Measurements from ENCODE around the gene ZNF334. TPM values are rescaled to one million over a fixed set of nuclear protein-coding genes. Genes with fewer than 3 reads are reported as not detected.

Gene ZNF334
- total RNA-seq, 1 experiment from 2014 or later: 0.11 TPM

DNA sequence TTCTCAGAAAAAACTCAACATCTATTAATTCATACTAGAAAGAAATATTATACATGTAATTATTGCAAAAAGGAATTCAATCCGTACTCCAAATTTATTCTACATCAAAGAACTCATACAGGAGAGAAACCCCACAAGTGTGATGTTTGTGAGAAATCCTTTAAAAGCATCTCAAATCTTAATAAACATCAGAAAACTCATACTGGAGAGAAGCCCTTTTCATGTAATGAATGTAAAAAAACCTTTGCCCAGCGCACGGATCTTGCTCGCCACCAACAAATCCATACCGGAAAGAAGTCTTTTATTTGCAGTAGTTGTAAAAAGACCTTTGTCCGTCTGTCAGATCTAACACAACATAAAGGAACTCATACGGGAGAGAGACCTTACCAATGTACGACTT, 22.0 kb downstream of the ZNF334 start:
- H3K4me1 ChIP-seq (replicated peaks): no peaks in the 10 kb centered on the region

DNA sequence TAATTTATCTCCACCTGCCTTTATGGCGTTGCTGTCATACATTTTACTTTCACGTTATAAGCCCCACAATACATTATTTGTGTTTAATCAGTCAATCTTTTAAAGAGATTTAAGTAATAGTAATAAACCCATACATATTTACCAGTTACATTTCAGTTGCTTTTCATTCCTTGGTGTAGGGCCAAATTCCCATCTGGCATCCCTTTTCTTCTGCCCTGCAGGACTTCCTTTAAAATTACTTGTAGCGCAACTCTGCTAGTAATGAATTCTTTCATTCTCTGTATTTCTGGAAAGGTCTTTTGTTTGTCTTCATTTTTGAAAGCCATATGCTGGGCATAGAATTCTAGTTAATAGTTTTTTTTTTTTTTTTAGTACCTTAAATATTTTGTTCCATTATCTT, 24.9 kb downstream of the ZNF334 start:
- no peak overlapping the region for H3K4me3 ChIP-seq
- H3K9me3 ChIP-seq (replicated peaks): no peaks in the 10 kb centered on the region
- no peaks in the 10 kb centered on the region for H3K27me3 ChIP-seq (replicated peaks)
- H3K4me1 ChIP-seq (replicated peaks): no peaks in the 10 kb centered on the region
- no peak for DNase-seq (ENCODE audit: low read depth in 1 of 2, low spot score in 2 of 2)
- no peak overlapping the region for H3K27ac ChIP-seq
- H3K36me3 ChIP-seq: no peaks in the 10 kb centered on the region

More for the DNA sequence above, 22.0 kb downstream of the ZNF334 start:
- no peak overlapping the region for H3K27ac ChIP-seq
- H3K4me3 ChIP-seq: no peak overlapping the region
- no peaks in the 10 kb centered on the region for H3K36me3 ChIP-seq
- no peaks in the 10 kb centered on the region for H3K9me3 ChIP-seq (replicated peaks)
- H3K27me3 ChIP-seq (replicated peaks): no peaks in the 10 kb centered on the region
- no peak for DNase-seq (ENCODE audit: low read depth in 1 of 2, low spot score in 2 of 2)

DNA sequence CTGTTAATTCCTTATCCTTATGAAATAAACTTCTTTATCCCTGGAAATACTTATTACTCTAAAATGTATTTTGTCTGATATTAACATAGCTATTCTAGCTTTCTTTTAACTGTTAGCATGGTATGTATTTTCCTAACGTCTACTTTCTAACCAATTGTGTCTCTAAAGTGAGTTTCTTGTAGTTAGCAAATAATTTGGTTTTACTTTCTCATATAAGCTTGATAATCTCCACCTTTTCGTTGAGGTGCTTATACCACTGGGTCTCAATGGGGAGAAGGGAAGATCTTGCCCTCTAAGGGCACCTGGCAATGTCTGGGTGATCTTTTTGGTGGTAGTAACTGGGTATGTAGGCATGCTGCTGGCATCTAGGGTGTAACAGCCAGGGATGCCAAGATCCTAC, 25.7 kb downstream of the ZNF334 start:
- H3K27ac ChIP-seq: no peak overlapping the region
- H3K9me3 ChIP-seq (replicated peaks): no peaks in the 10 kb centered on the region
- no peaks in the 10 kb centered on the region for H3K27me3 ChIP-seq (replicated peaks)
- no peak for DNase-seq (ENCODE audit: low read depth in 1 of 2, low spot score in 2 of 2)
- H3K4me3 ChIP-seq: no peak overlapping the region
- H3K4me1 ChIP-seq (replicated peaks): no peaks in the 10 kb centered on the region
- no peaks in the 10 kb centered on the region for H3K36me3 ChIP-seq

DNA sequence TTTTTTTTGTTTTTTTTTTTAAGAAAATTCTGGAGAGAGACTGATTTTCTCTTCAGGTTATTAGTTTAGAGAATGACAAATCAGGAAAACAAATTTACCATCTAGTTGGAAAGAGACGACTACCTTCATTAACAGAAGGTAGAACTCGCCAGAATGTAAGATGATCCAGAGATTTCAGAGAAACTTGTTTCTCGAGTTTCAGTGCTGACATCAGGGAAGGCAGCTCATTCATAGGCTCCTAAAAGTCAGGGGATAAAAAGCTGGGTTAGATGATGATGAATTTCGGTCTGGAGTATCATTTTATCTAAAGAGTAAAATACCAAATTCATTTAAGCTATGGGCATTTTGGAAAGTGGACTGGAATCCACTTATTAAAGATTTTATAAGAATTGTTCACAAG, 27.9 kb downstream of the ZNF334 start:
- Histone ChIP-seq H3K4me3 (no peak overlapping the region), H3K9me3 (replicated peaks) (no peaks in the 10 kb centered on the region), H3K27ac (no peak overlapping the region), H3K36me3 (no peaks in the 10 kb centered on the region), H3K27me3 (replicated peaks) (no peaks in the 10 kb centered on the region), H3K4me1 (replicated peaks) (no peaks in the 10 kb centered on the region)
- no peak for DNase-seq (ENCODE audit: low read depth in 1 of 2, low spot score in 2 of 2)

DNA sequence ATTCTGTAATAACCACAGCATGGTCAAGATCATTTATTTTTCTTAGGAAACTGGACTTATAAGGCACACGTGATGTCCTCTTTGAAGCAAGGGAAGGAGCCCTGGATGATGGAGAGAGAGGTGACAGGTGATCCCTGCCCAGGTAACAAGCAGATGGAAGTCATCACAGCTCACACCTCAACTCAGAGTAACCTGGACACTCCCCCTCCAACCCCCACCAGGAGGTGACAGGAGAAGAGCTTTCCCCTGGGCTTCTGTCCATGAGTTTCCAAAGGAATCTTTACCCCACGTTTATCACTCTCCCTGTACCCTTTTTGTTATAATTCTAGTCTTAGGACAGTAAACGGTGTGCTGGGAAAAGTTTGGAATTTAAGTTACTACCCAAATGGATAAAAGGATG, 28.4 kb downstream of the ZNF334 start:
- Histone ChIP-seq H3K9me3 (replicated peaks) (no peaks in the 10 kb centered on the region), H3K27ac (no peak overlapping the region), H3K4me3 (no peak overlapping the region), H3K27me3 (replicated peaks) (no peaks in the 10 kb centered on the region), H3K4me1 (replicated peaks) (no peaks in the 10 kb centered on the region), H3K36me3 (no peaks in the 10 kb centered on the region)
- DNase-seq (ENCODE audit: low read depth in 1 of 2, low spot score in 2 of 2): no peak

DNA sequence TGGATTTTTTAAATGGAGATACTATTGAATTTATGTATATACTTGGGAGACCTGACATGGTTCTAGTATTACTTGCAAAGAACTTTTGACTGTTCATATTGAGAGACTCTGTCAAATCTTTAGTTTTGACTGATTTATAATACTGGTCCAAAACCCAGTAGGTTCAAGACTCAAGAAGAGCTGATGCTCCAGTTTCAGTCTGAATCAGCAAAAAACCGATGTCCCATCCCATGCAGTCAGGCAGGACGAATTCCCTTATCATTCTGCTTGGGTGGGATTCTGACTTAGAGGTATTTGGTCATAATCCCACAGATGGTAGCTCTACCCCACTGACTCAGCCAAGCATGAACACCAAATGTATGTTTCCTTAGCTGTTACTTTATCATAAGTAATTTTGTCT, 29.5 kb downstream of the ZNF334 start:
- H3K4me1 ChIP-seq (replicated peaks): no peaks in the 10 kb centered on the region
- H3K4me3 ChIP-seq: no peak overlapping the region
- no peaks in the 10 kb centered on the region for H3K9me3 ChIP-seq (replicated peaks)
- H3K27me3 ChIP-seq (replicated peaks): no peaks in the 10 kb centered on the region; the same call in 1 of the 2 replicates
- DNase-seq (ENCODE audit: low read depth in 1 of 2, low spot score in 2 of 2): no peak
- H3K36me3 ChIP-seq: no peaks in the 10 kb centered on the region
- no peak overlapping the region for H3K27ac ChIP-seq

DNA sequence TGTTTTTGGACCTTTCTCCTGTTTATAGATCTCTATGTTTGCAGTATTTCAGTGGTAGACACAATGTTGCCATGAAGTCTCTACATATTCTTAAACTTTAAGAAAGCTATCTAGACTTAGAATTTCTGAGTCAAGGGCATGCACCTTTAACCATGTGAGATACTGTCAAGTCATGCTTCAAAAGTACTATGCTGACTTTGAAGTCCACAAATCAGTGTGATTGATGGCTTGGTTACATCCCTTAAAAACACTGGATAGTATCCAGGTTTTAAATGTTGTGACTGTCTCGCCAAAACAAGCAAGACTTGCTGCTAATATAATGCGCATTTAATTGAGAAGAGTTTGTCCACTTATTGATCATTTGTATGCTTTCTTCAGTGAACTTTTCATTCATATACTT, 30.5 kb downstream of the ZNF334 start:
- Histone ChIP-seq H3K27ac (no peak overlapping the region), H3K4me1 (replicated peaks) (no peaks in the 10 kb centered on the region), H3K4me3 (no peak overlapping the region), H3K27me3 (replicated peaks) (peaks cover 3% of the 10 kb centered on the region; the same call in 1 of the 2 replicates), H3K36me3 (no peaks in the 10 kb centered on the region), H3K9me3 (replicated peaks) (no peaks in the 10 kb centered on the region)
- DNase-seq (ENCODE audit: low read depth in 1 of 2, low spot score in 2 of 2): no peak

DNA sequence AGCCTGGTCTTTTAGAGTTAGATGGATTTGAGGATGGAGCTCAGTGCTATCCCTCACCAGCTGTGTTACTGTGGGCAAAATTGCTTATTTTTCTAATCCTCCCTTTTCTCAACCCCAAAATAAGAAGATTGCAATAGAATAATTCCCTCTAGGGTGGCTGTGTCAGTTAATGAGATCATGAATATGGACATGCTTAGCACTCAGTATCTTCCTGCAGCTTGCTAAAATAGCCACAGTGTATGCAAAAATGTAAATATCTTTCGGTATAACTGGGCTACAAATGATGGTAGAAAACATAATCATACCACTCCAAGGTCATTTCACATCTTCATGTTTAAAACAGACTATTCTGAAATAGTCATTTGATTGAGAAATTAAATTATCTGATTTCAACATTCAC, 35.7 kb downstream of the ZNF334 start:
- peaks cover 11% of the 10 kb centered on the region; the same call in 1 of the 2 replicates for H3K27me3 ChIP-seq (replicated peaks)
- no peaks in the 10 kb centered on the region for H3K9me3 ChIP-seq (replicated peaks)
- H3K27ac ChIP-seq: no peak overlapping the region
- H3K4me1 ChIP-seq (replicated peaks): no peaks in the 10 kb centered on the region
- H3K36me3 ChIP-seq: no peaks in the 10 kb centered on the region
- no peak overlapping the region for H3K4me3 ChIP-seq
- no peak for DNase-seq (ENCODE audit: low read depth in 1 of 2, low spot score in 2 of 2)

DNA sequence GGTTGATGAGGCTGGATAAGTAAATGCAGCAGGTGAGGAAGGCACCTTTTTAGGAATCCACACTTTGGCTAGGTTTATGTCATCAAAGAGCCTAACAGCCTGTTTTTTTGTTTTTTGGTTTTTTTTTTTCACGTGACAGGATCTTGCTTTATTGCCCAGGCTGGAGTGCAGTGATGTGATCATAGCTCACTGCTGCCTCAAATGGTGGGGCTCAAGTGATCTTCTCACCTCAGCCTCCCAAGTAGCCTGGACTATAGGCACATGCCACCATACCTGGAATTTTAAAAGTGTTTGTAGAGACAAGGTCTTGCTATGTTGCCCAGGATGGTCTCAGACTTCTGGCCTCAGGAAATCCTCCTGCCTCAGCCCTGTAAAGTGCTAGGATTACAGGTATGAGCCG, 36.1 kb downstream of the ZNF334 start:
- Histone ChIP-seq H3K27ac (no peak overlapping the region), H3K36me3 (no peaks in the 10 kb centered on the region), H3K27me3 (replicated peaks) (peaks cover 11% of the 10 kb centered on the region; the same call in 1 of the 2 replicates), H3K9me3 (replicated peaks) (no peaks in the 10 kb centered on the region), H3K4me3 (no peak overlapping the region), H3K4me1 (replicated peaks) (no peaks in the 10 kb centered on the region)
- no peak for DNase-seq (ENCODE audit: low read depth in 1 of 2, low spot score in 2 of 2)

DNA sequence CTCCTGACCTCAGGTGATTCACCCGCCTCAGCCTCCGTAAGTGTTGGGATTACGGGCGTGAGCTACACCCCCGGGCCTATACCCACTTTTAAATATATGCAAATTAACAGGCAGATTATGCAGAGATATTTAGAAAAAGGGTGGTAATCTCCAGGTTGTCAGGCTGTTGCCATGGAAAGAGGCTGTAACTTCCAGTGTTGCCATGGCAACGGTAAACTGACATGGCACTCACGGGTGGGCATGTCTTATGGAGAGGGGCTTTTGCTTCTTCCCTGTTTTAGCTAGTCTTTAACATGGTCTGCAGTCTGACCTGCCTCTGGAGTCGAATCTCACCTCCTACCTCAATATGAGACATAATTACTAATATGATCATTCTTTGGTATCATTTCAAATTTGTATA, 44.9 kb downstream of the ZNF334 start:
- DNase-seq (ENCODE audit: low read depth in 1 of 2, low spot score in 2 of 2): no peak
- no peaks in the 10 kb centered on the region for H3K36me3 ChIP-seq
- no peaks in the 10 kb centered on the region for H3K9me3 ChIP-seq (replicated peaks)
- H3K4me1 ChIP-seq (replicated peaks): no peaks in the 10 kb centered on the region
- H3K27me3 ChIP-seq (replicated peaks): peaks cover 2% of the 10 kb centered on the region
- H3K27ac ChIP-seq: no peak overlapping the region
- H3K4me3 ChIP-seq: no peak overlapping the region

DNA sequence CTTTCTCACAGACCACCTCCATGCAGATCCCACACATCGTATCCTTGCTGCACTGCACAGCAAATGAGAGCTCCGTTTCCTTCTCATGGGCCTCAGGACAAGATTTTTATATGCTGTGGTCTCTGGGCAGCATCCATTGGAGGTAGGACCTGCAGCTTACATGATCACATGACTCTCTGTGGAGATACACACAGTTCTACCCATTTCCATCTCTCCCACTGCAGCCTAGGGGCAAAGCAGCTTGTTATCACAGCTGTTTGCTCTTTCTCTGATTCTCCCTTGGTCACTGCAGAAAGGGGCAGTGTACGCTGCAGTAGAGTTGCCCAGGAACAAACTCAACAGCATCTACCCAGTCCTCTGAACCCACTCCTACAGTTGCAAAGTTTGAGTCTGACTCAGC, 48.9 kb downstream of the ZNF334 start:
- H3K27ac ChIP-seq: no peak overlapping the region
- H3K4me1 ChIP-seq (replicated peaks): no peaks in the 10 kb centered on the region
- no peaks in the 10 kb centered on the region for H3K36me3 ChIP-seq
- no peak overlapping the region for H3K4me3 ChIP-seq
- no peaks in the 10 kb centered on the region for H3K9me3 ChIP-seq (replicated peaks)
- peaks cover 2% of the 10 kb centered on the region; the same call in 1 of the 2 replicates for H3K27me3 ChIP-seq (replicated peaks)
- DNase-seq (ENCODE audit: low read depth in 1 of 2, low spot score in 2 of 2): no peak

DNA sequence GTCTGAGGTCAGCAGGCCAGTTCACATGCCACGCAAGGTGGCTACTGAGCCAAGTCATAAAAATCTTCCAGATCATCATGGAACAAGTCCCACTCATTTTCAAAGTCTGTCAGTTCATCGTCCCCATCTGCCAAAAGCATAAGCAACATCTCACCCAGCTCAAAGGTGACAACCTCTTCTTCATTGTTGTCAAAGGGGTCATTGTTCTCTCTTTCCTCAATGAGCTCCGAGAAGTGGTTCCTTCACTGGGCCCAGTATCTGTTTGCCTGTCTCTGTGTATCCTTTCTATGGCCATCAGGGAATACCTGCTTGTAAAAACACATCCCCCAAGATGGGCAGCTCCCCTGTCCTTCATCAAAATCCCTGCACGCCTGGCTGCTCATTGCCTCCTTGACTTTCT, 49.5 kb downstream of the ZNF334 start:
- Histone ChIP-seq H3K27me3 (replicated peaks) (peaks cover 2% of the 10 kb centered on the region; the same call in 1 of the 2 replicates), H3K9me3 (replicated peaks) (no peaks in the 10 kb centered on the region), H3K4me1 (replicated peaks) (no peaks in the 10 kb centered on the region), H3K4me3 (no peak overlapping the region), H3K36me3 (no peaks in the 10 kb centered on the region), H3K27ac (no peak overlapping the region)
- DNase-seq (ENCODE audit: low read depth in 1 of 2, low spot score in 2 of 2): no peak

DNA sequence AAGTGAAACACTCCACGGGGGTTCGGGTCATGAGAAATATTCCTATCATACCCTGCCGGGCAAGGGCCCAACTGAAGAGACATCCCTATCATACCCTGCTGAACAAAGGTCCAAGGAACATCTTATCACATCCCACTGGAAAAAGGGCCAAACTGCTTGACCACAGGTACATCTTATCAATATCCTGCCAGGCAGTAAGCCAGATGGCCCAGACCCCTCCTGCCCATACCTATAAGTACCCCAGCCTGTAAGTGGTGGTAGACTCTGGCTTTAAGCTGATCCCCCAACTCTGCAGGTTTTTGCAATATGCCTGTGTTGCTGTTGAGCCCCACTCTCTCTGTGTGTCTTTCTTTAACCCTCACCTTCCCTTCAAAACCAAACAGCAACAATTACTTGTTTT, 51.6 kb downstream of the ZNF334 start:
- no peak for DNase-seq (ENCODE audit: low read depth in 1 of 2, low spot score in 2 of 2)
- Histone ChIP-seq H3K27me3 (replicated peaks) (peaks cover 2% of the 10 kb centered on the region; the same call in 1 of the 2 replicates), H3K4me3 (no peak overlapping the region), H3K27ac (no peak overlapping the region), H3K4me1 (replicated peaks) (no peaks in the 10 kb centered on the region), H3K36me3 (no peaks in the 10 kb centered on the region), H3K9me3 (replicated peaks) (no peaks in the 10 kb centered on the region)

DNA sequence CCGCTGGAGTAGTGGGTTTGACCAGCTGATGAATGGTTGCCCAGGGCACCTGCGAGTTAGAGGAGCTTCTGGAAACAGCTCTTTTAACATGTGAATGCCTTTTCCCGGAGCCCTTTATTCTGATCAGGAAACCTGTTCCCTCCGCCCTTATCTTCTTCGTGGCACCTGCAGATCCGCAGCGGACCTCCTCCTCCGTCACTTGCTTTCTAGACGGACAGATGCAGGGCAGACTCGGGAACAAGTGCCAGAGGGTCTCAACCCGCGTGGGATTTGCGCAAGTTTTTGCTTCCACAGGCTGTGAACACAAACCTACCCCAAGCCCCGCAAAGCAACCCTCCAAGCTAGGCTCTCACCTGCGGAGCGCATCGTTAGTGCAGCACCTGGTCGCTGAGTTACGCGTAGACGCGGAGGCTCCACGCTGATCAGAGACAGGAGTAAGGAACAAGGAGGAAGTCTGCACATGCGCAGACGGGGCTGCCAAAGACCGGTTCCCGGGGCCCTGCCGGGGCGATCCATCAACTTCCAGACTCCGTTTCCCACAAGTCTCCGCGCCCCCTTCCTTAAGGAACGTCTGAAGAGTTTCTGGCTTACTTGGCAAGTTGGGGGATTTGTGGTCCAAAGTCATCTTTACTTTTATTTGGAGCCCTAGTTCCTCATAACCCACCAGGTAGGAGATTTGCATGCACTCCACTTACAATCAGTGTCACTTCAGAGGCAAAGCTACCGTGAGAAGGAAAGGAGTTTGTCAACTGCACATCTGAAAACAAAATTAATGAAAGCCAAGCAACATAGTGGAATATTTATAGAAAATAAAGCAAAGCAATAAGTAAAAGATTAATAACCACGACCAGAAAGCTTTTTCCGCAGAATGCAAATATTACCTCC, 54.3 kb downstream of the ZNF334 start:
- H3K4me3 ChIP-seq: no peak overlapping the region
- peaks cover 2% of the 10 kb centered on the region; the same call in 1 of the 2 replicates for H3K27me3 ChIP-seq (replicated peaks)
- no peaks in the 10 kb centered on the region for H3K4me1 ChIP-seq (replicated peaks)
- no peaks in the 10 kb centered on the region for H3K36me3 ChIP-seq
- H3K27ac ChIP-seq: no peak overlapping the region
- no peaks in the 10 kb centered on the region for H3K9me3 ChIP-seq (replicated peaks)
- no peak for DNase-seq (ENCODE audit: low read depth in 1 of 2, low spot score in 2 of 2)
